Thyroid gland (tissue), 4 donors: ENCODE results near the gene PRKAA1.

ENCODE experiments used
- CTCF ChIP-seq, 6 experiments: fragments of 200-600 bp in 3 of 6; fragments of 450-650 bp in 3 of 6; sonication (generic) in 3 of 6; IDR thresholded peaks; one replicate each; pipeline ENCODE4 v1.5.1; 2016 to 2019; ENCODE audit warnings: antibody characterized with exemption in 6 of 6, mild to moderate bottlenecking in 2 of 6, inconsistent platforms in 1 of 6, moderate library complexity in 1 of 6
- POLR2A ChIP-seq, 2 donors: fragments of 450-650 bp; IDR thresholded peaks; one replicate each; pipeline ENCODE4 v1.6.1; 2017; ENCODE audit warnings: antibody characterized with exemption in 2 of 2, mild to moderate bottlenecking in 2 of 2, moderate library complexity in 1 of 2

GRCh38 chr5:40716000-40716399, 82.2 kb downstream of the PRKAA1 start:
- TF ChIP-seq CTCF (IDR thresholded peaks at IDR 0.05): no peak
- TF ChIP-seq POLR2A (IDR thresholded peaks at IDR 0.05): no peak
